GM19025 (cell line): ENCODE data around the gene TRMT2A.

Experiments
- ATAC-seq: cut with Tn5 transposase; IDR thresholded peaks from one replicate; pipeline ENCODE4 v1.9.1; 2021; ENCODE audit warnings: mild to moderate bottlenecking, low read depth, moderate library complexity; ENCODE audit not compliant: unreplicated experiment

TRMT2A gene

DNA sequence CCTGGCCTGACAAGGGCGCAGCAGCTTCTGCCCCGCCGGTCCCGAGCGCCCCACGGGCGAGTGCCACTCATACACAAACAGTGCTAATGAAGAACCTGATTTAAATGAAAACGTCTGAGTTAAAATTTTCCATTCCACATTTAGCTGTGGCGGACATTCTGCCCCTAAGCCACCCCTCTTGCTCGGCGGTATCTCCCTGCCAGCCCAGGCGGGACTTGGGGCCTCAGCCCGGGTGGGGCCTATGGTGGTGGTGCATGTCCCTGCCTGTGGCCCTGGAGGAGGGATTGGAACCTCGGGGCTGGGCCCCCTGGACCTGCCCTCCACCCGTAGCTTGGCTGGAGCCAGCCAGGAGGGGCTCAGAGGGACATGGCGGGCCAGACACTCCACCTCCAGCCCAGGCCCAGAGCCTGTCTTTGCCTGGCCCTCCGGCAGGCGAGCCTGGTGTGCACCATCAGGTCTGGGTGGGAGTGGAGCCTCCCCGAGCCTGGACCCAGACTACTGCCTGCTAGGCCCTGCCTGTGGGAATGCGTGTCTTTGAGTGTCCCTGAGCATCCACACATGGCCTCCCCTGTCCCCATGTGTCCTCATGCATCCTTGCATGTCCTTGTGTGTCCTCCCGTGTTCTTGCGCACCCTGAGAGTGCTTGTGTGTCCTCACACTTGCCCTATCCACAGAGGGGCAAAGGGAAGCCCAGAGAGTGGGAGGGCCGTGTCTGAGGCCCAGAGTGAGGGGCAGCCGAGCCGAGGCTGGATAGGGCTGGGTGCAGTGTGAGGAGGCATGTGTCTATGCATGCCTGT lies 19.0 kb upstream of the TRMT2A start:
- no peak for ATAC-seq

DNA sequence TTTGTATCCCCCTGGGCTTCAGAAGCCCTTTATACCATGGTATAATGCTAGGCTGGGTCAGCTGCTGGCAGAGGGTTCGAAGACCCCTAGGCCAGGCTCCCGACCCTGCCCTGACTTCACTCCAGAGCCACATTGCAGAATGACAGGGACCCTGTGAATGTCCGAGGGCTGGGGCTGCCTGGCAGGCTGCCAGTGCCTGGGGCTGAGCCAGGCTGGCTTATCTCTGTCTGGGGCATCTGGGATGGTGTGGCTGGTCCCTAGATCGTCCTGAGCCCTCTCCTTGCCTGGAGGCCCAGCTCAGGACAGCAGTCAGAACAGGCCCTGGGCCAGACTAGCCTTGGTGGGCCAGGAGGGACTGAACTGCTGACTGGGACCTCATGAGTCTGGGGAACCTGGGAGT lies 18.2 kb upstream of the TRMT2A start:
- no peak for ATAC-seq

DNA sequence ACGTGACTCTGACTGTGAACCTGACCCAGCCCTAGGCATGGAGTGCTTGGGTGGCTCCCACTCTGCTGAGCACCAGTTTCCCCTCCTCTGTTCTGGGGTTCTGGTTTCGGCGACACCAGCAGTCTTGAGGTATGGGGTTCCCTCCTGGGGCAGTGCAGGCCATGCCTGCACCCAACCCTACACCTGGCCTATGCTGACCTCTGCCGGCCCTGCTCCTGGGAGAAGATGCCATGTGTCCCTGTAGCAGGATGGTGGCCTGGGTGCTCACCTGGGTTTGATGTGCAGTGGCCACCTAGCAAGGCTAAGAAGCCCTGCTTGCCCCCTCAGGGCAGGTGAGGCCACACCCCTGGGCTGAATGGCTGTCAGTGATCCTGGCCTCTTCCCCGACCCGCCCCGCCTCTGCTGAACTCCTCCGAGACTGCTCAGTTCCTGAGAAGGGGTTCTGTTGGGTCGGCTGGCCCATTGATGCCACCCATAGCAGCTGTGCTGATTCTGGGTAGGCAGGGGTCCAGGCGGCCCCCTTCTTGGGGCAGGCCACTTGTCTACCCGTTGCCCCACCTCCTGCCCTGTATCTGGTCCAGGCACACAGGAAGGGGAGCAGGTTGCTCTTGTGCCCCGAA lies 17.0 kb upstream of the TRMT2A start:
- ATAC-seq: no peak

DNA sequence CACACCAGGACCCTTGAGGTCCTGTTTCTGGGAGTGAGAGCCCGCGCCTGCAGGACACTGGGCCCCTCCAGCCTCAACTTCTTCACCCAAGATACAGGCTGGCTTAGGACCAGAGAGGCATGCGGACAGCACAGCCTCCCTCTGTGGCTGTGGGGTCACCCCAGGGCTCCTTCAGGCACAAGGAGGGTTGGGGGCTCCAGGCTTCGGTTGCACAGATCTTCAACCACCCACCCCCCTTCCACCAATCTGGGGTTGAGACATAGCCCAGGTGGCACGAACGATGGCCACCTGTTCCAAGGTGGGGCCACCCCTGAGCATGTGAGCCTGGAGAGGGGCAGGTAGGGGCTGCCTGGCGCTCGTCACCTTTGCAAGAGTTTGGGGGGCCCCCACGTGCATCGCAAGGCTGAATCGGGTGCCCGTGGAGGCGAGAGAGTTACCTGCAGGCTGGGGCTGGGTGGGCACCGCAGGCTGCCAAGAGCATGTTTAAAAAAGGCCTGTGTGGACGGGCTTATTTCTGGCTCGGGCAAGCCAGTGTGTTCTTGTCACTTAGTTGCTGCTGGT lies 15.7 kb upstream of the TRMT2A start:
- ATAC-seq: no peak

DNA sequence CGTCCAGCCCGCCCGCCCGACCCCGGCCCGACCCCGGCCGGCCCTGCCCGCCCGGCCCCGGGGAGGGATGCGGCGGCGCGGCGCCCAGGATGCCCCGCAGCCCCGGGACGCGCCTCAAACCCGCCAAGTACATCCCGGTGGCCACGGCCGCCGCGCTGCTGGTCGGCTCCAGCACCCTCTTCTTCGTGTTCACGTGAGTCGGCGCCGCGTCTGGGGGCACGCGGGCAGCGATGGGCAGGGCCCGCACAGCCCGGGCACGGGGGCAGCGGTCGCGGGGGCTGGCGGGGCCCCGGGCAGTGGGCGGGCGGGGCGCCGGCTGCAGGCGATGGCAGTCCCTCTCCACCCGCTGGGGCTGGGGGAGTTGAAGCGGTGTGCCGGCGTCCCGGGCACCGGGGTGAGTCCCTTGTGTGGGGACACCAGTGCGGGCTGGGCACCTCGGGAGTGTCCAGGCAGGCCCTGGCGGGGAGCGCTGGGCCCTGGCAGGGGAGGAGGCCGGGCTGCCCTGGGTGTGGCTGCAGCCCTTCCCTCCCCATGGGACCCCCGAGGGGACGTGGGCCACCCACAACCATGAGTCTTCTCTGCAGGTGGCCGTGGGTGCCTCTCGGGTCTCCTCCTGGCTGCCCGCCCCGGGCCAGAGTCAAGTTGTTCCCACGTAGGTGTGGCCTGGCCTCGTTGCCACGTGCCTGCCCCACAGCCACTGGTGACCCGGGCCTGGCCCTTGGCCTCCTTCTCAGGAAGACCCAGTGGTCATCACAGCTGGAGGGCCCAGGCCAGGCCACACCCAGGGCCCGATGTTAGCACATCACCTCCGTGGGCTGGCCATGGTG lies 15.0 kb upstream of the TRMT2A start:
- ATAC-seq: peak; percentile 7

DNA sequence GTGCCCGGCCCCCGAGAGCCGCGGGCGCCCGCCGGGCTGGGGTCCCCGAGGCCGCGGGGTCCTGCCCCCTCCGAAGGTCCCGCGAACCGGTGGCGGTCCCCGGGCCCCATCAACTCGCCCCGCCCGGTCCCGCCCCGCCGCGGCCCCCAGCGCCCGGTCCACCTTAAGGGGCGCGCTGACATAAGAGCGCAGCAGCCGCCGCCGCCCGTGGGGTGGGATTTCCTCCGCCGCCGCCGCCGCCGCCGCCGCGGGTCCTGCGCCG lies 14.5 kb upstream of the TRMT2A start, which contains the start of gene ZDHHC8:
TSS of gene ZDHHC8 (plus strand) at position 208 of the 262 bp plus-strand sequence. CDS start 144 bp downstream, outside the sequence.
- peak; percentile 57 for ATAC-seq

DNA sequence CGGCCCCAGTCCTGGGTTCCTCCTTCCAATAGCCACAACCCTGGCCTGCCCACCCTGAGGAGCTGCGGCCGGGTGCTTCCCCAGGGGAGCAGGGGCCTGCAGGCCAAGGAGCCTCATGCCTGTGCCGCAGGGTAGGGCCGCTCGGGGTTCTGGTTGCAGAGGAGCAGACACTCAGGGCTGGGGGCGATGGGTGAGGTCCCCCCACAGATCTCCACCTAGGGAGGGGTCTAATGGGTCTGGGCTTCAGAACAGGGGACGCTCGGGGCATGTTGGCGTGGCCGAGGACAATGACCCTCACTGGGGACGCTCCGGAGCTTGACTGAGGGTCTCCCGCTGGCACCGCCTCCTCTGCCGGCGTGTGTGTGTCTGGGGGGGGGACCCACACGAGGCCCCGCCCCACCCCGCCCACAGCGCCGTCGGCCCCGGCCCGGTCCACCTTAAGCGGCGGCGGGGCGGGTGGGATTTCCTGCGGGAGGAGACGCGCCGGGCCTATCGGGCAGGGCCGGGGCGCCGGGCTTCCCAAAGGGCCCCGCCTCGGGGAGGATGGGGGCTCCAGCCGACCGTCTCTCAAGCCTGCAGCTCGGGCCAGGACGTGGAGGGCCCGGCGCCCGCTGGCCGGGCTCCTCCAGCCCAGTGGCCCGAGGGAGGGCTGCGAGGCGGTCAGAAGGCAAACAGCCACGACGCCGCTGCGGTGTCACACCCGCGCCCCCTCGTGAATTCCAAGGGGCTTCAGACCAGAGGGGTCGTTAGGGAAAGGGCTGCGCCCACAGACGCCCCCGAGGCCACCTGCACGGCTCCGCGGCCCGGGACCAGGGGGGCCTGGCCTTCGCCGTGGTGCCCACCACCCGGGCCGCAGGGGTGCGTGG lies 13.9 kb upstream of the TRMT2A start:
- ATAC-seq: peak; percentile 72

DNA sequence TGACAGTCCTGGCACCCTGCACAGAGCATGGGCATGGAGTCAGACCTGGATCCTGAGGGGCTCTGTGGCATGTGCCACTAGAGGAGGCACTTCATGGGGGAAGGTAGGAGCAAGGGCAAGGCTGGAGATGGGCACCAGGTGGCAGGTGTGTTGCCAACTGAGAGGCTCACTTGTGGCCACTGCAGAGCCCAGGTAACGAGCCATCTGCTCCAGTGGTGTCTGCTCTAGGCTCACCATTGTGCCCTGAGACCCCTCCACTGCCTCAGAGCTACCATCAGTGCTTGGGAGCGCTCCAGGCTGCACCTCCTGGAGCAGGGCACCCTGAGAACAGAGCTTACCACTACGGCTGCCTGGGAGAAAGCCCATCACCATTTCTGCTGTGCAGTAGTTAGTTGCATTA lies 13.3 kb upstream of the TRMT2A start:
- no peak for ATAC-seq

DNA sequence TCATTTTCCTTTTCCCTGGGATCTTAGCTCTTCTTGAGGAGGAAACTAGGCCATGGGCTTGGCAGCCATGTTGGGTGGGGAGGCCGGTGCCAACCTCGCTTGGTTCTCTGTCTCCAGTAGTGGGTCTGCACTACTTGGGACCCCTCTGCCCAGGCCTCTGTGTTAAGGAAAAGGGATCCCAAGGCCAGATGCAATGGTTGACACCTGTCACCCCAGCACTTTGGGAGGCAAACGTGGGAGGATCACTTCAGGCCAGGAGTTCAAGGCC lies 12.7 kb upstream of the TRMT2A start:
- ATAC-seq: no peak

DNA sequence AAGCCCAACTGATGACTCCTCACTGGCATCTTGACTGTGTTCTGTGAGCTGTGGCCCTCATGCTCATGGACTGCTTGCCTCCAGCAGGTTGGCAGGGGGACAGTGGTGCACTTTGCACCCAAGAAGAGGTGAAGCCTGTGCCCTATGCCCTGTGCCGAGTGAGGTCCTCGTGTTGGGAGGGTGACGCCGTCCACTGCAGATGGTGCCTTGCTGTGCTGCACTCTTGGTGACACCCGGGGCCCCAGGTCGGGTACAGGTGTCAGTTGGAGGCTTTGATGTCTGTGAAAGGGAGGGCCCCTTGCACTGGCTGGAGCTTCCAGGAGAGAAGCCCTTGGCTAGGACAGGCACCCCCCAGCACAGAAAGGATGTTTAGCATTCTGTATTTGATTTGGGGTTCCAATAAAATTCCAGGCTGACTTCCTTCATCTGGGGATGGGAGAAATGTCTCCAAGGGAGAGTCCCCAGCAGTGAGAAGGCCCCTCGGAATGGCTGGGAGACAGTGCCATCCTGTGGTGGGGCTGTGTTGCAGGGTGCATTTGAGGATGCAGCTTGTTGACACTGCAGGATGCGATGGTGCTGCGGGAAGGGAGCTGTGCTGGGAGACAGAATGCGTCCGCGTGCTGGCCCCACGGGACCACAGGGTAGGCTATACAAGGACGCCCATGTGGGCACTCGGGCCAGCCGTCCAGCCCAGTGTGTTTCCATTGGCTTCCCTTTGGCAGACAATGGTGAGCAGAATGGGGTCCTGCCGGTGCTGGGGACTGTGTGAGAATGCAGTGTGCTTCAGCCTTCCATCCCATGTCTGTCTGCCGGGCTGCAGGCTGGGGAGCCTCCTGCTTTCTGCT lies 12.1 kb upstream of the TRMT2A start:
- no peak for ATAC-seq

DNA sequence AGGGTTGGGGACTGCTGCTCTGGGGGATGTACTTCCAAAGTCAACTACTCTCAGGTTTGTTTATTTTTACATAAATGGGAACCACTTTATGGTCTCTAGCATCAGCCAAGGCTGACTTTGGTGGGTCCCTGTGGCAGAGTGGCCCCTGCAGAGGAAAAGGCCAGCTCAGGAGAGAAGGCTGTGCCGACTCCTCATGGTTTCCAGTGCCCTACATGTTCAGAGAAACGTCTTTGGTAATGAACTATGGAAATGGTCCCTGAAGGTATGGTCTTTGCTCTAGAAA lies 11.5 kb upstream of the TRMT2A start:
- no peak for ATAC-seq

DNA sequence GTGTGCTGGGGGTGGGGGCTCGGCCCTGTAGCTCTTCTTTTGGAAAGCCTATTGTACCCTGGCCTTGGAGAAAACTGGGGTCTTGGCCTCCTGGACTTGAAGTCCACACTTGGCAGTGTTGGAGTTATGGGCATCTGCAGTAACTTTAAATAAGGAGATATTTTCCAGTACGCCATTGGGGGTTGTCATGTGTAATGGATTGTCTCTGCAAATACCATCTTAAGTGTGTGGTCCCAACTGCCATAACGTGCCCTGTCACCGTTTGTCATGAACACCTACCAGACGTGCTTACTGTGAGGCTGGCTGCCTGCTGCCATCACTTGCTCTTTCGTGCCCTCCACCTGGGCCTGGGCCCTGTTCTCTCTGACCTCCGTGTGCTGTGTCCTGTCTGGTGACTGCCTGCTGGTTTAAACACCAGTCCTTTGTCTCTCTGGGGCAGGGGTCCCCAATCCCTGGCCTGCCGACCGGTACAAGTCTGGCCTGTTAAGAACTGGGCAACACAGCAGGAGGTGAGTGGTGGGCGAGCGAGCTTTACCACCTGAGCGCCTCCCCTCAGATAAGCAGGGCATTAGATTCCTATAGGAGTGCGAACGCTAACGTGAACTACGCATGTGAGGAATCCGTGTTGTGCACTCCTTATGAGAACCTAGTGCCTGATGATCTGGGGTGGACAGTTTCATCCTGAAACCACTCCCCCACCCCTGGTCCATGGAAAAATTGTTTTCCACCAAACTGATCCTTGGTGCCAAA lies 11.0 kb upstream of the TRMT2A start:
- no peak for ATAC-seq

DNA sequence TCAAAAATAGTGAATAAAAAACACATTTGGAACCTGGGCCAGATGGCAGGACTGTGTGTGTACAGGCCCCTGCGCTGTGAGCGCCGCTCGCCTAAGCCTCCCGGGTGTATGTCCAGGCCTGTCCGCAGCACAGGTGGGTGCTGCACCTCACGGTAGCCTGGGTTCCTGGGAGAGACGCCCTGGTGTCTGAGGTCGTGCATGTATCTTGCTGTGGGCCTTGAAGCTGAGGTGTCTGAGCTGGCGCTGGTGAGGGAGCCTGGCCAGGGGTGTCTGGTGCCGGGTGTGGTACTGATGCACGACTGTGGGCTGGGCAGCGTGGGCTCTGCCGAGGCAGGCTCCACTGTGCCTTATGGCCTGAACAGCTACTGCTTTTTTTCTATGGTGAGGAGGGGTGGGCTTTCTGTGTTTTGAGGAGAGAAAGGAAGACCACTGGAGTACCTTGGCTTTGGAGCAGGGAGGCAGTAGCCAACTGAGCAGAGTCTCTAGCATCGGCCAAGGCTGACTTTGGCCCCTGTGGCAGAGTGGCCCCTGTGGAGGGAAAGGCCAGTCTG lies 10.4 kb upstream of the TRMT2A start:
- ATAC-seq: no peak

DNA sequence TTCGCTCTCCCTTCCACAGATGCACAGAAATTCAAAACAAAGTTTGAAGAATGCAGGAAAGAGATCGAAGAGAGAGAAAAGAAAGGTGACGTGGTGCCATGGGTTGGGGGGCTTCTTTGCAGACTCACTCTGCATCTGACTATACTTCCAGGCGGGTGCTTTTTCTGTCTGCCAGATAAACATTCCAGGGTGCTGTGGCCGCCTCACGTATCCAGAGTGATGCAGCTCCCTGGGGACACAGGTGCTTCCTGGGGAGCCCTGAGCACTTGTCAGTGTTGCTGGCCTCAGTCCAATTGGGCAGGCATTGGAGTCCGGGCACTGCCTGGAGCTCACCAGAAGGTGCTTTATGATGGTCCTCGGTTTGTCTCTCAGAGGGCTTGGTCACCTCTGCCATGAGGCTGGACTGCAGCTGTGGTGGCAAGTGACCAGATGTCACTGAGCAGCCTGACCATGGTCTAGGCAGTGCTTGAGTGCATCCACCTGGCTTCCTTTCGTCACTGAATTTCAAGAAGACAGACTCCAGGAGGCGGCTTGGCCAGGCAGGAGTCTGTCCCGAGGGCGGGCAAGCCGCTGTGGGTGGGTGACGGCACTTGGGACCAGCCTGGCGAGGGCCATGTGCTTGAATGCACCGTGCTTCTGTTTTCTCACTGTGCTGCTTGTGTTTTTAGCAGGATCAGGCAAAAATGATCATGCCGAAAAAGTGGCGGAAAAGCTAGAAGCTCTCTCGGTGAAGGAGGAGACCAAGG lies 9.4 kb upstream of the TRMT2A start:
- ATAC-seq: no peak

DNA sequence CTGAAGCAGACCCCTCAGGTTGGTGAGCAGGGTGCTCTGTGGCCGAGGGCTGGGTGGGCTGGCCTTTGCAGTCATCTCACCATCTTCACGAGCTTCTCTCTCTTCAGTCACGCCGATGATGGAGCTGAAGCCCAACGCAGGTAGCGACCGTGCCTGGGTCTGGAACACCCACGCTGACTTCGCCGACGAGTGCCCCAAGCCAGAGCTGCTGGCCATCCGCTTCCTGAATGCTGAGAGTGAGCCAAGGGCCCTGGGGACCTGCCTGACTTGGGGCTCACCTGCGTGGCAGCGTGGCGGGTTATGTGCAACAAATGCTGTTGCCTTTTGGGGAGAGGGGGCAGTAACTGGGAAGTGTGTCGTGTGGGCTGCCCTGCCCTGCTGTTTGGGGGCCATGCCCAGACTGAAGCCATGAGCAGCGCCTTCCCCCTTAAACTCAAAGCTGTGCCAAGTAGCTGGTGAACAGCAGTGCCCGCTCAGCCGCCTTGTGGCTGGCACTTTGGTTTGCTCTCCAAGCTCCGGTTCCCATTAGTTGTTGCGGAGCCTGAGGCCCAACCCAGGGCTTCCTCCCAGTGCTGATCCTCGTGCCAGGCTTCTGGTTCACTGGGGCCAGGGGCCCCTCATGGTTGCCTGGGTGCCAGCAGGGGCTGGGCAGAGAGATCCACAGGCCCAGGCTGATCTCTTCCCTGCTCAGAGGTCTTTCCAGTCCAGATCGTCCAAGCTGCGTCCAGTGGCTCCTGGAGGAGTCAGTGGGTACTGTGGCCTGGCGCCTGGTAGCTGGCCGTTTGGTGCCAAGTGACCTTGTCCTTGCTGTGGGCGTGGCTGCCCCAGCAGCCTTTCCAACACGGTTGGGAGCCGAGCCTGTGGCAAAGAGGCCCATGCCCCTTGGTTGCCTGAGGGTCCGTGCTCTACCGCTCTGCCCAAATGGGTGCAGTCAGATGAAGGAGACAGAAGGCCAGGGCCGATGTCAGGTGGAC lies 8.5 kb upstream of the TRMT2A start:
- no peak for ATAC-seq

DNA sequence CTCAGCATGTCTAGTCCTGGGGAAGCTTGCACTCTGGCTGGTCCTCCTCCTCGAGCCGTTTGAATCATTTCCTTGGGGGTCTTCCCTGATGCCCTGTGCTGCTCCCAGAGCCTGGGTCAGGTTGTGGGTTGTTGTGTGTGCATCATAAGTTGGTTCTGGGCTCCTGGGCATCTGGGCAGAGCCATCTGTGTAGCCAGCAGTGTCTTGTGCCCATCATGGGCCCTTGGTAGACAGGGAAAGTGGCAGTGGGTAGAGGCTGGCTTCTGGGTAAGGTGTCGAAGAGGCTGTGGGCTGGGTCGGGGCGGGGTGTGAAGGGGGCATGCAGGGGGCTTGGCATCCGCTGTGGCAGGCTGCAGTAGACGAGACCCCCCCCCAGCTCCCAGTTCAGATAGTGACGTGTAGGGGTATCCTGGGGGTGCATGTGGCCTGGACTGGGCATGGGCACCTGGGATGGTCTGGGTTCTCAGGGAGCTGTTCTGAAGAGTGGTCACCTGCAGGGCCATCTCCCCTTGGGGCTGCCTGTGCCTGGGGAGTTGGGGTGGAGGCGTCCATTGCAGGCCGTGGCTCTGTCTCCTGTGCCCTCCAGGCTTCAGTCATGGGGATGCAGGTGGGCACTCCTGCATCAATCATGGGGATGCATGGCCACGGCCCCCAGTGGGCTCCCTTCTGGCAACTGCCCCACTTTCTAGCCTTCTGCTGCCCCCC lies 7.2 kb upstream of the TRMT2A start:
- no peak for ATAC-seq
